GM12872 (cell line): ENCODE measurements around the gene CD200.

Experiments used
- CTCF ChIP-seq: IDR thresholded peaks from 3 replicates; pipeline ENCODE4 v1.5.1; 2011; ENCODE audit warnings: low read depth, mild to moderate bottlenecking, low read length, moderate library complexity; ENCODE audit not compliant: insufficient read depth

Gene CD200

GRCh38 chr3:112401617-112402016 lies 68.7 kb downstream of the CD200 start:
- no peak for TF ChIP-seq CTCF

GRCh38 chr3:112403103-112403502 lies 70.1 kb downstream of the CD200 start:
- no peak for TF ChIP-seq CTCF

- TF ChIP-seq CTCF, result no peak
Measured at GRCh38 chr3:112405845-112406244, 72.9 kb downstream of the CD200 start.

- no peak for TF ChIP-seq CTCF
Measured at GRCh38 chr3:112407214-112407887, 74.4 kb downstream of the CD200 start.

- no peak for TF ChIP-seq CTCF
Measured at GRCh38 chr3:112407888-112408702, 75.1 kb downstream of the CD200 start.

- no peak for TF ChIP-seq CTCF
Measured at GRCh38 chr3:112409041-112409440, 76.1 kb downstream of the CD200 start.

- TF ChIP-seq CTCF, result no peak
Measured at GRCh38 chr3:112411425-112411824, 78.5 kb downstream of the CD200 start.
